ENCODE data around the gene ARID1B. TPM values are rescaled to one million over a fixed set of nuclear protein-coding genes. Genes with fewer than 3 reads are reported as not detected.

The ARID1B gene
- total RNA-seq, 1 experiment from 2014 or later = 35.6 TPM

DNA sequence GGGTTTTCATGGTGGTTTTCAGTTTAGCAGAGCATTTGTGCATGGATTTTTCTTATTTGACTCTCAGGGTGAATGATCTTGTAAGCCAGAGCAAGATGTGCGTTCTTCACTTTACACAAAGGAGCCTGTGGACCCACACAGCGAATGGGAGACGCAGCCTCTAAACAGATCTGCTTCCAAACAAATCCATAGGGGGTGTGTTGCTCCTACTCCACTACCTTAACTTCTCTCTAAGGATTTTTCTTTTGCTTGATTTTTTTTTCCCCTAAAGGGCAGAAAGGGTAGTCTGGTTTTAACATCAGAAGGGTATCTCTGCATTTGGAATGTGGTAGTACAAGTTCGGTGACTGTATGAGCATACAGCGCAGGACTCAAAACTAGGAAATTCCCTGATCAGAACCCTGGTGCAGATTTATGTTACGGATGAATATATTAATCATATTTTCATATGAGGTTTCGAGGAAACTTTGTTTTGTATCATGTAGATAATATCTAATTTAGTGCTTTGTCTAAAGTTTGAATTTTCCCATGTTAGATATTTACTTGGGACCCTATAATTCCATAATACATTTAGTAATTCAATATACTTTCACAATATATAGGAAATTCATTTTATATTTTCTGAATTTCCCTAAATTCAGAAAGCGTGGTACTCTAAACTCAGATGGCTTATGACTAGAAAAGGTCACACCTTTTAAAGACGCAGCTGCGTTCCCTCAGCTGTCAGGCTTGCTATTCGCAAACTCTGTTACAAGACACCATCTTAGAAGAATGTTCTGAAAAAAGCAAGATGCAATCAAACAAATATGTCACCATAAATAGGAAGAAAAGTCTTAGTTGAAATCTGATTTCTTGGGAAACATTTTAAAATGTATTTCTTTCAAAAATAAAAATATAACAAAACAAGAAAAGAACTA is 349.3 kb downstream of the ARID1B start:
- Histone ChIP-seq H3K4me2 (ENCODE audit: low read length) (no peak overlapping the region), H3K79me2 (ENCODE audit: insufficient read depth, low read length) (no peaks in the 10 kb centered on the region), H3K9me2 (ENCODE audit: insufficient read depth) (no peaks in the 10 kb centered on the region), H3K4me1 (ENCODE audit: control insufficient read depth in 1 of 2, insufficient read depth in 2 of 2, low read length in 2 of 2) (peaks cover 4% of the 10 kb centered on the region in 2 experiments; a peak in 2 of 4 replicates), H3K4me3 (replicated peaks in 1 of 2; ENCODE audit: low read depth in 1 of 2, low read length in 2 of 2) (no peak overlapping the region), H3K27ac (ENCODE audit: low read depth, low read length) (no peak overlapping the region), H3K36me3 (ENCODE audit: control insufficient read depth in 1 of 2, insufficient read depth in 2 of 2, low read length in 2 of 2) (no peaks in the 10 kb centered on the region), H3K9ac (ENCODE audit: low read length) (no peak overlapping the region), H3K27me3 (ENCODE audit: insufficient read depth, low read length) (no peaks in the 10 kb centered on the region), H3K9me3 (ENCODE audit: control insufficient read depth in 1 of 2, insufficient read depth in 1 of 2, low read depth in 1 of 2, low read length in 2 of 2) (no peaks in the 10 kb centered on the region), H2AFZ (ENCODE audit: low read depth, low read length, poor library complexity, severe bottlenecking) (no peak overlapping the region), H4K20me1 (ENCODE audit: insufficient read depth) (no peaks in the 10 kb centered on the region)
- intact Hi-C loops (cut with micrococcal nuclease) = no loop called here
- BruUV-seq (replicated peaks) = no TSS peak
- POLR2A ChIA-PET = no interaction called here
- RAD21 ChIA-PET (ENCODE audit: low non-redundant PET in 1 of 2, low total read pairs in 2 of 2, uncharacterized antibody in 2 of 2, unreplicated experiment in 2 of 2) = no interaction called here
- DNase-seq (ENCODE audit: low read depth, low spot score) (no peak), ATAC-seq (no peak)
- CTCF ChIA-PET = no interaction called here
- TF ChIP-seq EZH2 (IDR thresholded peaks at IDR 0.05) (no peak), JUND (IDR thresholded peaks at IDR 0.05) (no peak), POLR2A (IDR thresholded peaks at IDR 0.05; ENCODE audit: borderline replicate concordance, extremely low read depth, insufficient read depth, insufficient read length) (no peak), CEBPB (IDR thresholded peaks at IDR 0.05; ENCODE audit: low read depth) (no peak), RAD21 (IDR thresholded peaks at IDR 0.05; ENCODE audit: low read depth) (no peak), EZH2phosphoT487 (IDR thresholded peaks at IDR 0.05; ENCODE audit: borderline replicate concordance) (no peak), CBX3 (IDR thresholded peaks at IDR 0.05; ENCODE audit: low read depth) (no peak), FOSL1 (IDR thresholded peaks at IDR 0.05; ENCODE audit: low read depth) (no peak), SP1 (IDR thresholded peaks at IDR 0.05; ENCODE audit: low read depth) (no peak), SIN3A (IDR thresholded peaks at IDR 0.05; ENCODE audit: low read depth) (no peak), ZNF274 (IDR thresholded peaks at IDR 0.05; ENCODE audit: low read depth, low read length) (no peak)
- TF ChIP-seq, protein P1, sequence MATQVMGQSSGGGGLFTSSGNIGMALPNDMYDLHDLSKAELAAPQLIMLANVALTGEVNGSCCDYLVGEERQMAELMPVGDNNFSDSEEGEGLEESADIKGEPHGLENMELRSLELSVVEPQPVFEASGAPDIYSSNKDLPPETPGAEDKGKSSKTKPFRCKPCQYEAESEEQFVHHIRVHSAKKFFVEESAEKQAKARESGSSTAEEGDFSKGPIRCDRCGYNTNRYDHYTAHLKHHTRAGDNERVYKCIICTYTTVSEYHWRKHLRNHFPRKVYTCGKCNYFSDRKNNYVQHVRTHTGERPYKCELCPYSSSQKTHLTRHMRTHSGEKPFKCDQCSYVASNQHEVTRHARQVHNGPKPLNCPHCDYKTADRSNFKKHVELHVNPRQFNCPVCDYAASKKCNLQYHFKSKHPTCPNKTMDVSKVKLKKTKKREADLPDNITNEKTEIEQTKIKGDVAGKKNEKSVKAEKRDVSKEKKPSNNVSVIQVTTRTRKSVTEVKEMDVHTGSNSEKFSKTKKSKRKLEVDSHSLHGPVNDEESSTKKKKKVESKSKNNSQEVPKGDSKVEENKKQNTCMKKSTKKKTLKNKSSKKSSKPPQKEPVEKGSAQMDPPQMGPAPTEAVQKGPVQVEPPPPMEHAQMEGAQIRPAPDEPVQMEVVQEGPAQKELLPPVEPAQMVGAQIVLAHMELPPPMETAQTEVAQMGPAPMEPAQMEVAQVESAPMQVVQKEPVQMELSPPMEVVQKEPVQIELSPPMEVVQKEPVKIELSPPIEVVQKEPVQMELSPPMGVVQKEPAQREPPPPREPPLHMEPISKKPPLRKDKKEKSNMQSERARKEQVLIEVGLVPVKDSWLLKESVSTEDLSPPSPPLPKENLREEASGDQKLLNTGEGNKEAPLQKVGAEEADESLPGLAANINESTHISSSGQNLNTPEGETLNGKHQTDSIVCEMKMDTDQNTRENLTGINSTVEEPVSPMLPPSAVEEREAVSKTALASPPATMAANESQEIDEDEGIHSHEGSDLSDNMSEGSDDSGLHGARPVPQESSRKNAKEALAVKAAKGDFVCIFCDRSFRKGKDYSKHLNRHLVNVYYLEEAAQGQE (IDR thresholded peaks at IDR 0.05; ENCODE audit: low read depth) = no peak
